ENCODE data around the gene BANP. TPM values are rescaled to one million over a fixed set of nuclear protein-coding genes. Genes with fewer than 3 reads are reported as not detected.

BANP gene
- polyA plus RNA-seq, 1 of the 3 experiments (the other 2 are of a cell fraction), result 16.8 TPM

- H3K36me3 ChIP-seq (replicated peaks in 1 of 2; ENCODE audit: control insufficient read depth in 1 of 2, insufficient read depth in 2 of 2, low read length in 1 of 2), result peaks cover 0 to 18% of the 10 kb centered on the region in 2 experiments
- H3F3A ChIP-seq (replicated peaks; ENCODE audit: insufficient read depth), result no peaks in the 10 kb centered on the region
- DNase-seq, result no peak
- no peak overlapping the region for H2AFZ ChIP-seq (ENCODE audit: low read depth)
- no peak overlapping the region for H3K4me2 ChIP-seq
- H3K9me2 ChIP-seq, result no peaks in the 10 kb centered on the region
- H3K4me1 ChIP-seq (ENCODE audit: control insufficient read depth in 1 of 2, insufficient read depth in 2 of 2, low read depth in 1 of 2, low read length in 1 of 2), result peaks cover 0 to 3% of the 10 kb centered on the region in 2 experiments; a peak in 1 of 4 replicates
- no peaks in the 10 kb centered on the region for H4K20me1 ChIP-seq (ENCODE audit: insufficient read depth)
- no peaks in the 10 kb centered on the region for H3K79me2 ChIP-seq (ENCODE audit: insufficient read depth)
- H3K4me3 ChIP-seq (ENCODE audit: low read depth in 2 of 2, low read length in 1 of 2), result no peak overlapping the region
- POLR2A ChIA-PET, result no interaction called here
- no peak overlapping the region; a peak in 1 of 4 replicates for H3K27ac ChIP-seq (ENCODE audit: low read depth in 2 of 2, low read length in 1 of 2)
- H3K27me3 ChIP-seq (ENCODE audit: insufficient read depth), result no peaks in the 10 kb centered on the region
- CTCF ChIA-PET, result interaction anchor here (0.8 kb wide), 1 partner anchor 380 kb away, joined by 3 read pairs; no protein-coding TSS in a partner anchor
- WGBS (ENCODE audit: low lambda C conversion rate), result 95% methylated on average over 18 of the region's 23 CpGs
- H3K9ac ChIP-seq, result no peak overlapping the region
- TF ChIP-seq FOSL2 (IDR thresholded peaks at IDR 0.05; ENCODE audit: borderline replicate concordance, low read depth) (no peak), USF1 (IDR thresholded peaks at IDR 0.05; ENCODE audit: borderline replicate concordance, low read depth) (no peak), EP300 (IDR thresholded peaks at IDR 0.05; ENCODE audit: borderline replicate concordance in 1 of 2, low read depth in 1 of 2, low read length in 1 of 2) (no peak), SIN3A (IDR thresholded peaks at IDR 0.05; ENCODE audit: borderline replicate concordance, low read depth, low read length) (no peak), CHD2 (IDR thresholded peaks at IDR 0.05; ENCODE audit: low read length, partially characterized antibody) (no peak), CTCF (IDR thresholded peaks at IDR 0.05) (no peak), RCOR1 (IDR thresholded peaks at IDR 0.05; ENCODE audit: low read length) (no peak), GABPA (IDR thresholded peaks at IDR 0.05; ENCODE audit: low read depth) (no peak), RAD21 (IDR thresholded peaks at IDR 0.05; ENCODE audit: low read length) (no peak), MAX (IDR thresholded peaks at IDR 0.05; ENCODE audit: low read depth) (no peak), GATA2 (CRISPR knock-in tag; IDR thresholded peaks at IDR 0.05) (no peak), USF2 (IDR thresholded peaks at IDR 0.05; ENCODE audit: borderline replicate concordance, low read depth, low read length) (no peak)
- H3K9me3 ChIP-seq, result no peaks in the 10 kb centered on the region
Observed at GRCh38 chr16:88070989-88071625, 119.9 kb downstream of the BANP start.

- 96% methylated on average over 15 of the region's 33 CpGs for WGBS (ENCODE audit: low lambda C conversion rate)
- CTCF ChIA-PET, result no interaction called here
- no peak for TF ChIP-seq CHD2 (IDR thresholded peaks at IDR 0.05; ENCODE audit: low read length, partially characterized antibody)
- TF ChIP-seq TEAD4 (IDR thresholded peaks at IDR 0.05; ENCODE audit: borderline replicate concordance, insufficient read depth), result no peak
- no peak for TF ChIP-seq NFIC (IDR thresholded peaks at IDR 0.05; ENCODE audit: borderline replicate concordance)
- no peak for TF ChIP-seq TCF12 (IDR thresholded peaks at IDR 0.05)
- TF ChIP-seq ZBTB33 (IDR thresholded peaks at IDR 0.05; ENCODE audit: borderline replicate concordance, low read depth), result no peak
- no peak for TF ChIP-seq JUND (IDR thresholded peaks at IDR 0.05)
- TF ChIP-seq CTCF (IDR thresholded peaks at IDR 0.05), result no peak
- no peak for TF ChIP-seq USF1 (IDR thresholded peaks at IDR 0.05; ENCODE audit: borderline replicate concordance, low read depth)
- no peak for TF ChIP-seq RCOR1 (IDR thresholded peaks at IDR 0.05; ENCODE audit: low read length)
- no peak for TF ChIP-seq SIN3A (IDR thresholded peaks at IDR 0.05; ENCODE audit: borderline replicate concordance, low read depth, low read length)
Observed at GRCh38 chr16:88071908-88072307, 120.7 kb downstream of the BANP start.

More at GRCh38 chr16:88071908-88072307, 120.7 kb downstream of the BANP start:
- Histone ChIP-seq H3K4me1 (ENCODE audit: control insufficient read depth in 1 of 2, insufficient read depth in 2 of 2, low read depth in 1 of 2, low read length in 1 of 2) (peaks cover 0 to 11% of the 10 kb centered on the region in 2 experiments; a peak in 1 of 4 replicates), H3K9ac (no peak overlapping the region), H3F3A (replicated peaks; ENCODE audit: insufficient read depth) (no peaks in the 10 kb centered on the region), H3K27ac (ENCODE audit: low read depth in 2 of 2, low read length in 1 of 2) (no peak overlapping the region; a peak in 1 of 4 replicates), H3K4me2 (no peak overlapping the region), H3K9me2 (no peaks in the 10 kb centered on the region), H2AFZ (ENCODE audit: low read depth) (no peak overlapping the region), H3K79me2 (ENCODE audit: insufficient read depth) (no peaks in the 10 kb centered on the region), H3K27me3 (ENCODE audit: insufficient read depth) (no peaks in the 10 kb centered on the region), H4K20me1 (ENCODE audit: insufficient read depth) (no peaks in the 10 kb centered on the region), H3K9me3 (no peaks in the 10 kb centered on the region), H3K36me3 (replicated peaks in 1 of 2; ENCODE audit: control insufficient read depth in 1 of 2, insufficient read depth in 2 of 2, low read length in 1 of 2) (peaks cover 0 to 18% of the 10 kb centered on the region in 2 experiments), H3K4me3 (ENCODE audit: low read depth in 2 of 2, low read length in 1 of 2) (no peak overlapping the region)
- POLR2A ChIA-PET, result no interaction called here
- DNase-seq, result no peak
